ENCODE measurements around the gene PRDM2.

Gene PRDM2

GRCh38 chr1:13735168-13735930, 35.4 kb downstream of the PRDM2 start:
- DNase-seq = no peak

GRCh38 chr1:13737398-13737797, 37.4 kb downstream of the PRDM2 start:
- DNase-seq = no peak

GRCh38 chr1:13746342-13746741, 46.4 kb downstream of the PRDM2 start:
- no peak for DNase-seq

GRCh38 chr1:13748610-13749505, 48.9 kb downstream of the PRDM2 start:
- peak; percentile 97 for DNase-seq

GRCh38 chr1:13749543-13750341, 49.8 kb downstream of the PRDM2 start:
- DNase-seq = no peak

GRCh38 chr1:13751458-13751871, 51.5 kb downstream of the PRDM2 start:
- no peak for DNase-seq

- DNase-seq = no peak
Observed at GRCh38 chr1:13751985-13752384, 52.0 kb downstream of the PRDM2 start.

- no peak for DNase-seq
Observed at GRCh38 chr1:13752852-13753251, 52.9 kb downstream of the PRDM2 start.

GRCh38 chr1:13753636-13754402, 53.8 kb downstream of the PRDM2 start:
- DNase-seq = no peak

GRCh38 chr1:13754510-13755103, 54.6 kb downstream of the PRDM2 start:
- no peak for DNase-seq

- no peak for DNase-seq
Observed at GRCh38 chr1:13756557-13757315, 56.7 kb downstream of the PRDM2 start.

- no peak for DNase-seq
Observed at GRCh38 chr1:13757693-13758092, 57.7 kb downstream of the PRDM2 start.

GRCh38 chr1:13759072-13759471, 59.1 kb downstream of the PRDM2 start:
- no peak for DNase-seq

GRCh38 chr1:13760340-13760739, 60.4 kb downstream of the PRDM2 start:
- DNase-seq = no peak

GRCh38 chr1:13760921-13761320, 60.9 kb downstream of the PRDM2 start:
- DNase-seq = no peak

GRCh38 chr1:13761883-13762282, 61.9 kb downstream of the PRDM2 start:
- no peak for DNase-seq

GRCh38 chr1:13762642-13763041, 62.7 kb downstream of the PRDM2 start:
- DNase-seq = no peak

- no peak for DNase-seq
Observed at GRCh38 chr1:13763222-13763621, 63.2 kb downstream of the PRDM2 start.

GRCh38 chr1:13763991-13764390, 64.0 kb downstream of the PRDM2 start:
- DNase-seq = no peak

GRCh38 chr1:13764588-13765332, 64.8 kb downstream of the PRDM2 start:
- peak; percentile 20 for DNase-seq
